Spleen (tissue), 7 donors: ENCODE measurements around the gene CYS1.

Experiments
- CTCF ChIP-seq, 11 experiments: fragments of 200-600 bp in 7 of 11; fragments of 450-650 bp in 4 of 11; sonication (generic) in 4 of 11; IDR thresholded peaks in 8 of 11; conservative IDR thresholded peaks in 3 of 11; 1 replicate in 7 of 11; 2 replicates in 4 of 11; pipeline versions ENCODE4 v1.4.0 to v1.8.0; 2016 to 2021; ENCODE audit warnings: antibody characterized with exemption in 11 of 11, inconsistent platforms in 4 of 11, mild to moderate bottlenecking in 1 of 11
- POLR2A ChIP-seq, 3 donors: fragments of 450-650 bp; IDR thresholded peaks; one replicate each; pipeline ENCODE4 v1.5.1; 2017; ENCODE audit warnings: antibody characterized with exemption in 3 of 3, mild to moderate bottlenecking in 1 of 3
- donor health status: DM: no; HTN: no; CAD: no; lungs with moderate emphysema.
- donor health status: DM: no; HTN: no; CAD: no.
- donor health status: DM: no; HTN: no; CAD: no.

- TF ChIP-seq CTCF (IDR thresholded peaks at IDR 0.05 in 8 of 11, conservative IDR thresholded peaks at IDR 0.05 in 3 of 11) (no peak), POLR2A (IDR thresholded peaks at IDR 0.05) (no peak)
These were observed 11.1 kb upstream of the CYS1 start for GRCh38 chr2:10091182-10091888.
